ENCODE results near the gene ERBB4.

ERBB4 gene

GRCh38 chr2:212538305-212539071 lies at the start of gene ERBB4:
Gene ERBB4, minus strand, starts transcription at chr2:212538802. Its CDS starts 272 bp downstream, at chr2:212538530.
- peak within 1 kb of the TSS; percentile 50 for H2AFZ ChIP-seq (ENCODE audit: low read depth)
- TF ChIP-seq CTCF (conservative IDR thresholded peaks at IDR 0.05; ENCODE audit: low read depth, low read length), result no peak
- no peak within 1 kb of the TSS for H3K27ac ChIP-seq

DNA sequence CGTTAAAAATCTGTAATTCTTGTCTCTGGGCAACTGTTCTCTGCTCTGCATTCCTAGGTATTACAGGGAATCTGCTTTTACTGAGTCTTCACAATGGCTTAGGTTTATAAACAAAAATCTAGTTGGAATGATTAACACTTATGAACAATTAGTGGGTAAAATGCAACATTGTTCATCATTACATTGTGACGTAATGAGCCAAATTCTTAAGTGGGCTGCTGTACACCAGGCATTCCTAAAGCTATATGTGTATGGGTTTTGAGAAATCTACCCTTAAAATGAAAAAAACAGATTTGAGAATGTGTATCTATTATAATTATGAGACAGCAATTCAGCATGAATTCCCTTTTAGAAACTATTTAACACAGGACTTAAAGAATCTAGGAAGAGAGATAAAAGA lies 41.5 kb upstream of the ERBB4 start:
- Histone ChIP-seq H4K20me1 (ENCODE audit: insufficient read depth) (no peaks in the 10 kb centered on the region), H2AFZ (ENCODE audit: low read depth) (no peak overlapping the region), H3K36me3 (ENCODE audit: insufficient read depth) (no peaks in the 10 kb centered on the region), H3K4me2 (no peak overlapping the region), H3K79me2 (ENCODE audit: insufficient read depth, low read depth) (no peaks in the 10 kb centered on the region), H3K9ac (no peak overlapping the region), H3K4me1 (ENCODE audit: low read depth, poor library complexity, severe bottlenecking) (no peaks in the 10 kb centered on the region), H3K27ac (no peak overlapping the region), H3K4me3 (IDR thresholded peaks at IDR 0.05; ENCODE audit: insufficient read depth, low read depth, low read length) (no peak overlapping the region), H3K27me3 (ENCODE audit: insufficient read depth, low read depth) (no peaks in the 10 kb centered on the region)
- TF ChIP-seq CTCF (conservative IDR thresholded peaks at IDR 0.05; ENCODE audit: low read depth, low read length), result no peak

More at GRCh38 chr2:212538305-212539071, at the start of gene ERBB4:
- Histone ChIP-seq H4K20me1 (ENCODE audit: insufficient read depth) (no peaks in the 10 kb centered on the region), H3K4me3 (IDR thresholded peaks at IDR 0.05; ENCODE audit: insufficient read depth, low read depth, low read length) (no peak within 1 kb of the TSS), H3K36me3 (ENCODE audit: insufficient read depth) (no peaks in the 10 kb centered on the region), H3K4me1 (ENCODE audit: low read depth, poor library complexity, severe bottlenecking) (no peaks in the 10 kb centered on the region), H3K27me3 (ENCODE audit: insufficient read depth, low read depth) (no peaks in the 10 kb centered on the region), H3K79me2 (ENCODE audit: insufficient read depth, low read depth) (no peaks in the 10 kb centered on the region), H3K9ac (no peak within 1 kb of the TSS; the same call in 1 of the 2 replicates), H3K4me2 (no peak within 1 kb of the TSS; the same call in 1 of the 2 replicates)

DNA sequence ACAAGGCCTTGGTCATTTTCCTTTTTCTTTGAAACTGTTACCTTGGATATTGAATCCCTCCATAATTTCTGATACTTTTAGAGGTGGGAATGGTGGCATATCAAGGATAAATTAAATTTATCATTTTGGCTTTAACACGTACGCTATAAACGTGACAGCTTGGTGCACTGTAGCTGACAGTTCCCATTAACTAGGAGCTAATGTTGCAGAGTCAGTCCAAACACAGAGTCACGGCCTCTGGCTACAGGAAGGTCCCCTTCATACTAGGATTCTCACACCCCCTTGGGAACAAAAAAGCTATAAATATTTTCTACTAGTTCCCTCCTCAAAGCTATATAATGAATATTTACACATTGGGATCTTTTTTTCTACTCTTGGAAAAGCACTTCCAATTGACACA lies 17.7 kb upstream of the ERBB4 start:
- H3K36me3 ChIP-seq (ENCODE audit: insufficient read depth), result no peaks in the 10 kb centered on the region
- H3K9ac ChIP-seq, result no peak overlapping the region
- H3K27me3 ChIP-seq (ENCODE audit: insufficient read depth, low read depth), result no peaks in the 10 kb centered on the region
- H3K27ac ChIP-seq, result no peak overlapping the region
- no peak overlapping the region for H2AFZ ChIP-seq (ENCODE audit: low read depth)
- no peak overlapping the region for H3K4me3 ChIP-seq (IDR thresholded peaks at IDR 0.05; ENCODE audit: insufficient read depth, low read depth, low read length)
- H3K4me1 ChIP-seq (ENCODE audit: low read depth, poor library complexity, severe bottlenecking), result no peaks in the 10 kb centered on the region
- no peak for TF ChIP-seq CTCF (conservative IDR thresholded peaks at IDR 0.05; ENCODE audit: low read depth, low read length)
- H3K79me2 ChIP-seq (ENCODE audit: insufficient read depth, low read depth), result no peaks in the 10 kb centered on the region
- no peaks in the 10 kb centered on the region for H4K20me1 ChIP-seq (ENCODE audit: insufficient read depth)
- H3K4me2 ChIP-seq, result no peak overlapping the region

GRCh38 chr2:212554233-212554632 lies 15.6 kb upstream of the ERBB4 start:
- Histone ChIP-seq H3K79me2 (ENCODE audit: insufficient read depth, low read depth) (no peaks in the 10 kb centered on the region), H3K4me2 (no peak overlapping the region), H3K9ac (no peak overlapping the region), H3K4me1 (ENCODE audit: low read depth, poor library complexity, severe bottlenecking) (no peaks in the 10 kb centered on the region), H4K20me1 (ENCODE audit: insufficient read depth) (no peaks in the 10 kb centered on the region), H3K36me3 (ENCODE audit: insufficient read depth) (no peaks in the 10 kb centered on the region), H3K27ac (no peak overlapping the region), H3K4me3 (IDR thresholded peaks at IDR 0.05; ENCODE audit: insufficient read depth, low read depth, low read length) (no peak overlapping the region), H2AFZ (ENCODE audit: low read depth) (no peak overlapping the region), H3K27me3 (ENCODE audit: insufficient read depth, low read depth) (no peaks in the 10 kb centered on the region)
- no peak for TF ChIP-seq CTCF (conservative IDR thresholded peaks at IDR 0.05; ENCODE audit: low read depth, low read length)

All from KMS-11 (cell line).